D721Med (cell line): Measurements from ENCODE around the gene HSPA1L.

ENCODE experiments used
- DNase-seq: peaks from one replicate; pipeline ENCODE4 v3.0.0; 2011; ENCODE audit warnings: low spot score; ENCODE audit not compliant: insufficient read length
- FAIRE-seq: peaks from 2 replicates; lab custom pipeline; 2011; peaks lifted over from hg19 to GRCh38; lab: Jason Lieb, UNC
- CTCF ChIP-seq: IDR thresholded peaks from 2 replicates; pipeline ENCODE4 v1.5.1; 2012; ENCODE audit warnings: mild to moderate bottlenecking, control low read depth; ENCODE audit not compliant: insufficient read depth; ENCODE audit errors: missing control alignments

HSPA1L gene

GRCh38 chr6:31762878-31763618 is 52.0 kb downstream of the HSPA1L start:
- DNase-seq (no peak), FAIRE-seq (no peak)
- no peak for TF ChIP-seq CTCF

GRCh38 chr6:31762356-31762755 is 52.7 kb downstream of the HSPA1L start, which contains the start of gene SAPCD1:
SAPCD1 (plus strand) TSS chr6:31762656; CDS start chr6:31763055, 399 bp downstream.
- FAIRE-seq, result no peak
- DNase-seq, result no peak
- TF ChIP-seq CTCF, result no peak

GRCh38 chr6:31761343-31761742 is 53.7 kb downstream of the HSPA1L start:
- no peak for DNase-seq
- no peak for FAIRE-seq
- TF ChIP-seq CTCF, result no peak

- no peak for TF ChIP-seq CTCF
- FAIRE-seq (no peak), DNase-seq (no peak)
These were observed 54.3 kb downstream of the HSPA1L start for GRCh38 chr6:31760790-31761189.
